DOHH2 (cell line): Measurements from ENCODE around the gene C2CD3.
"Not testable (repeated sequence)": the region's sequence is repeated elsewhere in the genome, so short reads cannot be mapped to it uniquely, and the experiment has no call there.

Source experiments
- H3F3A ChIP-seq: fragments of 200-600 bp; sonication (generic), shearing (Covaris generic); 2 replicates; pipeline ENCODE4 v1.6.0; 2016; ENCODE audit warnings: antibody characterized with exemption, mild to moderate bottlenecking; ENCODE audit not compliant: control insufficient read depth, insufficient read depth
- H3K27ac ChIP-seq: fragments of 200-600 bp; sonication (generic); 2 replicates; pipeline ENCODE4 v1.5.1; 2014; ENCODE audit warnings: low read depth, mild to moderate bottlenecking, low read length, moderate library complexity
- H3K27me3 ChIP-seq: fragments of 200-600 bp; sonication (generic); 2 replicates; pipeline ENCODE4 v1.6.1; 2014; ENCODE audit warnings: mild to moderate bottlenecking, low read length, mixed read lengths; ENCODE audit not compliant: control insufficient read depth
- H3K36me3 ChIP-seq: fragments of 200-600 bp; sonication (generic); 2 replicates; pipeline ENCODE4 v1.6.1; 2014; ENCODE audit warnings: mild to moderate bottlenecking, low read length, moderate library complexity, mixed read lengths; ENCODE audit not compliant: control insufficient read depth
- H3K4me1 ChIP-seq: fragments of 200-600 bp; sonication (generic); 2 replicates; pipeline ENCODE4 v1.6.1; 2014; ENCODE audit warnings: mild to moderate bottlenecking, low read length, mixed read lengths; ENCODE audit not compliant: control insufficient read depth
- H3K4me2 ChIP-seq: fragments of 200-600 bp; sonication (generic); 2 replicates; pipeline ENCODE4 v1.6.0; 2014; ENCODE audit warnings: mild to moderate bottlenecking, low read length, moderate library complexity
- H3K4me3 ChIP-seq: fragments of 200-600 bp; sonication (generic); 2 replicates; pipeline ENCODE4 v1.5.1; 2014; ENCODE audit warnings: mild to moderate bottlenecking, low read length, mixed read lengths
- H3K79me2 ChIP-seq: fragments of 200-600 bp; sonication (generic); 2 replicates; pipeline ENCODE4 v1.6.1; 2014; ENCODE audit warnings: mild to moderate bottlenecking, low read length, mixed read lengths; ENCODE audit not compliant: control insufficient read depth
- H3K9me2 ChIP-seq: fragments of 200-600 bp; sonication (generic); replicated peaks from 2 replicates; pipeline ENCODE4 v1.6.1; 2014; ENCODE audit warnings: mild to moderate bottlenecking, low read length, mixed read lengths; ENCODE audit not compliant: control insufficient read depth
- H3K9me3 ChIP-seq: fragments of 200-600 bp; sonication (generic); 2 replicates; pipeline ENCODE4 v1.6.1; 2014; ENCODE audit warnings: antibody characterized with exemption, low read length, mixed read lengths; ENCODE audit not compliant: control insufficient read depth, insufficient read depth
- H4K20me1 ChIP-seq: fragments of 200-600 bp; sonication (generic); 2 replicates; pipeline ENCODE4 v1.6.0; 2014; ENCODE audit warnings: low read depth, mild to moderate bottlenecking, antibody characterized with exemption, low read length, moderate library complexity; ENCODE audit not compliant: control insufficient read depth, insufficient read depth
- CTCF ChIP-seq: fragments of 200-600 bp; sonication (generic); IDR thresholded peaks from one replicate; pipeline ENCODE4 v1.5.1; 2014; ENCODE audit warnings: antibody characterized with exemption, mild to moderate bottlenecking, low read depth, low read length; ENCODE audit not compliant: poor library complexity, severe bottlenecking
- EZH2phosphoT487 ChIP-seq: fragments of 200-600 bp; sonication (generic); IDR thresholded peaks from 2 replicates; pipeline ENCODE4 v1.6.1; 2017; ENCODE audit warnings: borderline replicate concordance, mild to moderate bottlenecking, antibody characterized with exemption, low read length, moderate library complexity, mixed read lengths

The C2CD3 gene

DNA sequence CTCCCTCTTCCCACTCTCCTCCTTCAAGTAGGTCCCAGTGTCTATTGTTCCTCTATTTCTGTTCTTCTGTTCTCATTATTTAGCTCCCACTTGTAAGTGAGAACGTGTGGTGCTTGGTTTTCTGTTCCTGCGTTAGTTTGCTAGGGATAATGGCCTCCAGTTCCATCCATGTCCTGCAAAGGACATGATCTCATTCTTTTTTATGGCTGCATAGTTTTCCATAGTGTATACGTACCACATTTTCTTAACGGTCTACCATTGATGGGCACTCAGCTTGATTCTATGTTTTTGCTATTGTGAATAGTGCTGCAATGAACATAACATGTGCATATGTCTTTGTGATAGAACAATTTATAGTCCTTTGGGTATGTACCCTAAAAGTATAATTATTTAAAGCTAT lies 26.2 kb downstream of the C2CD3 start:
- no peaks in the 10 kb centered on the region for H3K27me3 ChIP-seq
- peaks cover 10% of the 10 kb centered on the region for H3K36me3 ChIP-seq
- H4K20me1 ChIP-seq, result no peaks in the 10 kb centered on the region
- no peaks in the 10 kb centered on the region for H3F3A ChIP-seq
- no peaks in the 10 kb centered on the region for H3K9me2 ChIP-seq
- TF ChIP-seq CTCF (no peak), EZH2phosphoT487 (no peak)
- no peaks in the 10 kb centered on the region for H3K4me1 ChIP-seq
- H3K27ac ChIP-seq, result no peak overlapping the region
- no peak overlapping the region for H3K4me3 ChIP-seq
- H3K4me2 ChIP-seq, result no peak overlapping the region
- H3K79me2 ChIP-seq, result no peaks in the 10 kb centered on the region
- no peaks in the 10 kb centered on the region for H3K9me3 ChIP-seq

DNA sequence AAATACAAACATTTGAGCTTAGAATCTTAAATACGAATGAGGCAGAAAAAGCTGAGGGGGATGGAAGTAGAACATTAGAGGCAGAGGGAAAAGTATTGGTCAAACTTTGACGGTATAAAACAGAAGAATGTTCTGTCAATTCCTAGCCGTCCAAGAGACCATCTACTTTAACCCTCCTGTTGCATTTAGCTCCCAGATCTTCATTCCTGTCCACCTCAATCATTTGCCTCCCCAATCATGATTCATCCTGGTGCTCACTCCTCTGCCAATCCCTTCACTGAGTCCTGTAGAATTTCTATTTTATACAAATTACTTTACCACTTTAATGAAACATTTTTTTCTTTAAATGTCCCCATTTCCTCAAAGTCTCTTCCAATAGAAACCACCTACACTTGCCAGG lies 28.2 kb downstream of the C2CD3 start:
- Histone ChIP-seq H3F3A (no peaks in the 10 kb centered on the region), H3K4me2 (no peak overlapping the region), H3K79me2 (no peaks in the 10 kb centered on the region), H3K36me3 (peaks cover 27% of the 10 kb centered on the region), H3K4me3 (no peak overlapping the region), H3K27ac (no peak overlapping the region), H3K9me2 (no peaks in the 10 kb centered on the region), H3K27me3 (no peaks in the 10 kb centered on the region), H3K4me1 (no peaks in the 10 kb centered on the region), H3K9me3 (no peaks in the 10 kb centered on the region), H4K20me1 (no peaks in the 10 kb centered on the region)
- TF ChIP-seq EZH2phosphoT487, result no peak
- no peak for TF ChIP-seq CTCF

GRCh38 chr11:74141908-74142307 lies 28.9 kb downstream of the C2CD3 start:
- Histone ChIP-seq H3K9me3 (no peaks in the 10 kb centered on the region), H3K27ac (no peak overlapping the region), H3K9me2 (no peaks in the 10 kb centered on the region), H3K4me2 (no peak overlapping the region), H3K4me3 (no peak overlapping the region), H3K79me2 (no peaks in the 10 kb centered on the region), H3K27me3 (no peaks in the 10 kb centered on the region), H3K4me1 (no peaks in the 10 kb centered on the region), H3K36me3 (peaks cover 27% of the 10 kb centered on the region), H3F3A (no peaks in the 10 kb centered on the region), H4K20me1 (no peaks in the 10 kb centered on the region)
- TF ChIP-seq CTCF (no peak), EZH2phosphoT487 (no peak)

- Histone ChIP-seq H3K4me2 (no peak overlapping the region), H3K27me3 (no peaks in the 10 kb centered on the region), H3K9me2 (no peaks in the 10 kb centered on the region), H3K4me3 (no peak overlapping the region), H3K27ac (no peak overlapping the region), H3F3A (no peaks in the 10 kb centered on the region), H3K9me3 (no peaks in the 10 kb centered on the region), H3K79me2 (no peaks in the 10 kb centered on the region), H3K4me1 (no peaks in the 10 kb centered on the region), H4K20me1 (no peaks in the 10 kb centered on the region), H3K36me3 (peaks cover 32% of the 10 kb centered on the region)
- TF ChIP-seq EZH2phosphoT487, result no peak
- no peak for TF ChIP-seq CTCF
Measured at GRCh38 chr11:74141241-74141695, 29.5 kb downstream of the C2CD3 start.

- not testable (repeated sequence) for H3F3A ChIP-seq, H3K27ac ChIP-seq, H3K79me2 ChIP-seq, H3K4me1 ChIP-seq, H3K9me2 ChIP-seq, H3K9me3 ChIP-seq, H3K4me2 ChIP-seq, H3K27me3 ChIP-seq, H4K20me1 ChIP-seq, H3K4me3 ChIP-seq
- peaks cover 37% of the 10 kb centered on the region for H3K36me3 ChIP-seq
Measured at GRCh38 chr11:74139919-74140431, 30.8 kb downstream of the C2CD3 start.
